ENCODE results near the gene PADI1. TPM values are rescaled to one million over a fixed set of nuclear protein-coding genes. Genes with fewer than 3 reads are reported as not detected.

Gene PADI1
- total and polyA plus RNA-seq, 4 donors = 4.9 TPM; not detected in 3

DNA sequence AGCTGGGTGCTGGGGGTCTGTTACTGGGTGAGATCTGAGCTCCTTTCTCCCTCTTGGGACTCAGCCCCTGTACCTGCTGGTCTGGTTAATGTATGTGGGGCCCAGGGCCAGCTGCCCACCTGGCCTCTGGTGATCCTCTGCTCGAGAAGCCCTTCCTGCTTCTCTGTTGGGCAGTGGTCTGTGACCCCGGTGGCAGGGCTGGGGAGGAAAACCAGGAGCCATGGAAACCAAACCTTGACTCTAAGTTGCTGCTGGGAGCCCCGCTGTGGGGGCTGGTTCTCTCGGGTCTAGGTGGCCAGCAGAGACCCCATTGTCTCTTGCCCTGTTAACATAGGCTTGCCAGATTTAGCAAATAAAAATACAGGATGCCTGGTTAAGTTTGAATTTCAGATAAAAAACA is 1.3 kb downstream of the PADI1 start:
- H3K9me3 ChIP-seq (ENCODE audit: control insufficient read depth in 4 of 4, low read length in 3 of 4) = no peaks in the 10 kb centered on the region
- no peak overlapping the region for H3K27ac ChIP-seq (ENCODE audit: low read depth in 1 of 2, low read length in 2 of 2)
- no peak overlapping the region for H3K4me3 ChIP-seq (ENCODE audit: low read depth in 1 of 3, low read length in 3 of 3)
- DNase-seq (ENCODE audit: low spot score) = no peak
- H3K4me1 ChIP-seq (ENCODE audit: control insufficient read depth in 4 of 4, insufficient read depth in 4 of 4, low read length in 3 of 4) = no peaks in the 10 kb centered on the region
- no peaks in the 10 kb centered on the region for H3K36me3 ChIP-seq (ENCODE audit: control insufficient read depth in 4 of 4, insufficient read depth in 3 of 4, low read depth in 1 of 4, low read length in 3 of 4)
- 59% methylated on average over 4 of the region's 4 CpGs for WGBS
- no peak overlapping the region for H3K9ac ChIP-seq (ENCODE audit: low read depth in 1 of 2, low read length in 2 of 2)
- H3K27me3 ChIP-seq (ENCODE audit: control insufficient read depth in 4 of 4, insufficient read depth in 4 of 4, low read length in 3 of 4) = peaks cover 0 to 3% (median 0%) of the 10 kb centered on the region in 4 donors
- TF ChIP-seq TAF1 (conservative IDR thresholded peaks at IDR 0.05) (no peak), YY1 (IDR thresholded peaks at IDR 0.05) (no peak), HNF4G (IDR thresholded peaks at IDR 0.05) (no peak), FOXA1 (IDR thresholded peaks at IDR 0.05) (no peak), RXRA (IDR thresholded peaks at IDR 0.05) (no peak), EGR1 (IDR thresholded peaks at IDR 0.05; ENCODE audit: low read depth in 2 of 2) (no peak), FOXA2 (IDR thresholded peaks at IDR 0.05) (no peak), JUND (IDR thresholded peaks at IDR 0.05) (no peak)
- TF ChIP-seq, protein P1, sequence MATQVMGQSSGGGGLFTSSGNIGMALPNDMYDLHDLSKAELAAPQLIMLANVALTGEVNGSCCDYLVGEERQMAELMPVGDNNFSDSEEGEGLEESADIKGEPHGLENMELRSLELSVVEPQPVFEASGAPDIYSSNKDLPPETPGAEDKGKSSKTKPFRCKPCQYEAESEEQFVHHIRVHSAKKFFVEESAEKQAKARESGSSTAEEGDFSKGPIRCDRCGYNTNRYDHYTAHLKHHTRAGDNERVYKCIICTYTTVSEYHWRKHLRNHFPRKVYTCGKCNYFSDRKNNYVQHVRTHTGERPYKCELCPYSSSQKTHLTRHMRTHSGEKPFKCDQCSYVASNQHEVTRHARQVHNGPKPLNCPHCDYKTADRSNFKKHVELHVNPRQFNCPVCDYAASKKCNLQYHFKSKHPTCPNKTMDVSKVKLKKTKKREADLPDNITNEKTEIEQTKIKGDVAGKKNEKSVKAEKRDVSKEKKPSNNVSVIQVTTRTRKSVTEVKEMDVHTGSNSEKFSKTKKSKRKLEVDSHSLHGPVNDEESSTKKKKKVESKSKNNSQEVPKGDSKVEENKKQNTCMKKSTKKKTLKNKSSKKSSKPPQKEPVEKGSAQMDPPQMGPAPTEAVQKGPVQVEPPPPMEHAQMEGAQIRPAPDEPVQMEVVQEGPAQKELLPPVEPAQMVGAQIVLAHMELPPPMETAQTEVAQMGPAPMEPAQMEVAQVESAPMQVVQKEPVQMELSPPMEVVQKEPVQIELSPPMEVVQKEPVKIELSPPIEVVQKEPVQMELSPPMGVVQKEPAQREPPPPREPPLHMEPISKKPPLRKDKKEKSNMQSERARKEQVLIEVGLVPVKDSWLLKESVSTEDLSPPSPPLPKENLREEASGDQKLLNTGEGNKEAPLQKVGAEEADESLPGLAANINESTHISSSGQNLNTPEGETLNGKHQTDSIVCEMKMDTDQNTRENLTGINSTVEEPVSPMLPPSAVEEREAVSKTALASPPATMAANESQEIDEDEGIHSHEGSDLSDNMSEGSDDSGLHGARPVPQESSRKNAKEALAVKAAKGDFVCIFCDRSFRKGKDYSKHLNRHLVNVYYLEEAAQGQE (IDR thresholded peaks at IDR 0.05) = no peak
- TF ChIP-seq, protein P2, sequence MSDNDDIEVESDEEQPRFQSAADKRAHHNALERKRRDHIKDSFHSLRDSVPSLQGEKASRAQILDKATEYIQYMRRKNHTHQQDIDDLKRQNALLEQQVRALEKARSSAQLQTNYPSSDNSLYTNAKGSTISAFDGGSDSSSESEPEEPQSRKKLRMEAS (IDR thresholded peaks at IDR 0.05) = no peak
- TF ChIP-seq, protein P3, sequence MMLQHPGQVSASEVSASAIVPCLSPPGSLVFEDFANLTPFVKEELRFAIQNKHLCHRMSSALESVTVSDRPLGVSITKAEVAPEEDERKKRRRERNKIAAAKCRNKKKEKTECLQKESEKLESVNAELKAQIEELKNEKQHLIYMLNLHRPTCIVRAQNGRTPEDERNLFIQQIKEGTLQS (IDR thresholded peaks at IDR 0.05) = no peak

DNA sequence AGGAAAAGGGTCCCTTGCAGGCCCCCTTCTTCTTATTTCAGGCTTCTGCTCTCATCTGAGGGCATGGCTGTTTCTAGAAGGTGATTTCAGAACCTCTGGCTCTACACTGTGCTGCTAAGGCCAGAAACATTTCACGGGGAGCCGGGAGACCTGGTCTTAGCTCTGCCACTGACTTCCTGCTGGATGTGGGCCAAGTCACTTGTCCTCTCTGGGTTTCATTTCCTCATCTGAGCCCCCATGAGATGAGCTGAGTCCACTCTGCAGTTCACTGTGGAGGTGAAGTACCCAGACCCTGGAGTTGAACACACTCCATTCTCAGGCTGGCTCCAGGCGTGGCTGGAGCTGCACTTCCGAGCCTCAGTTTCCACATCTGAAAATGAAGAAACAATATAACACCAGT is 2.1 kb downstream of the PADI1 start:
- 62% methylated on average over 4 of the region's 4 CpGs for WGBS
- no peak for DNase-seq (ENCODE audit: low spot score)

More for the DNA sequence above, 2.1 kb downstream of the PADI1 start:
- TF ChIP-seq, protein P4, sequence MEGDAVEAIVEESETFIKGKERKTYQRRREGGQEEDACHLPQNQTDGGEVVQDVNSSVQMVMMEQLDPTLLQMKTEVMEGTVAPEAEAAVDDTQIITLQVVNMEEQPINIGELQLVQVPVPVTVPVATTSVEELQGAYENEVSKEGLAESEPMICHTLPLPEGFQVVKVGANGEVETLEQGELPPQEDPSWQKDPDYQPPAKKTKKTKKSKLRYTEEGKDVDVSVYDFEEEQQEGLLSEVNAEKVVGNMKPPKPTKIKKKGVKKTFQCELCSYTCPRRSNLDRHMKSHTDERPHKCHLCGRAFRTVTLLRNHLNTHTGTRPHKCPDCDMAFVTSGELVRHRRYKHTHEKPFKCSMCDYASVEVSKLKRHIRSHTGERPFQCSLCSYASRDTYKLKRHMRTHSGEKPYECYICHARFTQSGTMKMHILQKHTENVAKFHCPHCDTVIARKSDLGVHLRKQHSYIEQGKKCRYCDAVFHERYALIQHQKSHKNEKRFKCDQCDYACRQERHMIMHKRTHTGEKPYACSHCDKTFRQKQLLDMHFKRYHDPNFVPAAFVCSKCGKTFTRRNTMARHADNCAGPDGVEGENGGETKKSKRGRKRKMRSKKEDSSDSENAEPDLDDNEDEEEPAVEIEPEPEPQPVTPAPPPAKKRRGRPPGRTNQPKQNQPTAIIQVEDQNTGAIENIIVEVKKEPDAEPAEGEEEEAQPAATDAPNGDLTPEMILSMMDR (IDR thresholded peaks at IDR 0.05; ENCODE audit: low read depth, low read length, missing input control) = no peak
- TF ChIP-seq RAD21 (IDR thresholded peaks at IDR 0.05) (no peak), FOXA1 (IDR thresholded peaks at IDR 0.05) (no peak), GABPA (IDR thresholded peaks at IDR 0.05 in 1 of 2, conservative IDR thresholded peaks at IDR 0.05 in 1 of 2) (no peak), FOXA2 (IDR thresholded peaks at IDR 0.05) (no peak), EGR1 (IDR thresholded peaks at IDR 0.05; ENCODE audit: low read depth in 2 of 2) (no peak), YY1 (IDR thresholded peaks at IDR 0.05) (no peak), RXRA (IDR thresholded peaks at IDR 0.05) (no peak), JUND (IDR thresholded peaks at IDR 0.05) (no peak), SP1 (IDR thresholded peaks at IDR 0.05) (no peak), HNF4A (conservative IDR thresholded peaks at IDR 0.05) (no peak), NR2F2 (IDR thresholded peaks at IDR 0.05) (no peak)
- TF ChIP-seq, protein P1 (IDR thresholded peaks at IDR 0.05) = no peak
- TF ChIP-seq, protein P3 (IDR thresholded peaks at IDR 0.05) = no peak
- TF ChIP-seq, protein P2 (IDR thresholded peaks at IDR 0.05) = no peak
- Histone ChIP-seq H3K9ac (ENCODE audit: low read depth in 1 of 2, low read length in 2 of 2) (no peak overlapping the region), H3K9me3 (ENCODE audit: control insufficient read depth in 4 of 4, low read length in 3 of 4) (no peaks in the 10 kb centered on the region), H3K4me1 (ENCODE audit: control insufficient read depth in 4 of 4, insufficient read depth in 4 of 4, low read length in 3 of 4) (no peaks in the 10 kb centered on the region), H3K36me3 (ENCODE audit: control insufficient read depth in 4 of 4, insufficient read depth in 3 of 4, low read depth in 1 of 4, low read length in 3 of 4) (no peaks in the 10 kb centered on the region), H3K27me3 (ENCODE audit: control insufficient read depth in 4 of 4, insufficient read depth in 4 of 4, low read length in 3 of 4) (peaks cover 0 to 3% (median 0%) of the 10 kb centered on the region in 4 donors), H3K27ac (ENCODE audit: low read depth in 1 of 2, low read length in 2 of 2) (no peak overlapping the region), H3K4me3 (ENCODE audit: low read depth in 1 of 3, low read length in 3 of 3) (no peak overlapping the region)

All from liver (tissue), 9 donors.